OCI-LY1 (cell line): Measurements from ENCODE around the gene ME3.

Source experiments
- H2AFZ ChIP-seq: fragments of 200-600 bp; sonication (generic), shearing (Covaris generic); 2 replicates; pipeline ENCODE4 v1.6.0; 2014; ENCODE audit warnings: antibody characterized with exemption, mild to moderate bottlenecking, low read length
- H3F3A ChIP-seq: fragments of 200-600 bp; sonication (generic), shearing (Covaris generic); 2 replicates; pipeline ENCODE4 v1.6.0; 2014; ENCODE audit warnings: mild to moderate bottlenecking, antibody characterized with exemption, low read length, moderate library complexity; ENCODE audit not compliant: insufficient read depth
- H3K27ac ChIP-seq: fragments of 200-600 bp; sonication (generic); 2 replicates; pipeline ENCODE4 v1.5.1; 2014; ENCODE audit warnings: low read length, mixed run types, mild to moderate bottlenecking, low read depth; ENCODE audit not compliant: poor library complexity, severe bottlenecking
- H3K27me3 ChIP-seq: fragments of 200-600 bp; sonication (generic); 2 replicates; pipeline ENCODE4 v1.6.0; 2014; ENCODE audit warnings: antibody characterized with exemption, mild to moderate bottlenecking, low read length, moderate library complexity; ENCODE audit not compliant: insufficient read depth
- H3K36me3 ChIP-seq: fragments of 200-600 bp; sonication (generic); 2 replicates; pipeline ENCODE4 v1.6.1; 2014; ENCODE audit warnings: mild to moderate bottlenecking, antibody characterized with exemption, low read length, moderate library complexity, mixed read lengths; ENCODE audit not compliant: insufficient read depth
- H3K4me1 ChIP-seq: fragments of 200-600 bp; sonication (generic); 2 replicates; pipeline ENCODE4 v1.5.1; 2014; ENCODE audit warnings: mild to moderate bottlenecking, low read length, moderate library complexity; ENCODE audit not compliant: insufficient read depth, severe bottlenecking
- H3K4me2 ChIP-seq: fragments of 200-600 bp; sonication (generic), shearing (Covaris generic); 2 replicates; pipeline ENCODE4 v1.6.1; 2014; ENCODE audit warnings: low read length
- H3K4me3 ChIP-seq: fragments of 200-600 bp; sonication (generic); 2 replicates; pipeline ENCODE4 v1.5.1; 2014; ENCODE audit warnings: low read length, low read depth, mild to moderate bottlenecking, mixed read lengths; ENCODE audit not compliant: poor library complexity, severe bottlenecking
- H3K79me2 ChIP-seq: fragments of 200-600 bp; shearing (Covaris generic); 2 replicates; pipeline ENCODE4 v1.6.1; 2016; ENCODE audit warnings: mixed run types, low read length, mixed read lengths; ENCODE audit not compliant: insufficient read depth
- H3K9ac ChIP-seq: fragments of 200-600 bp; sonication (generic), shearing (Covaris generic); 2 replicates; pipeline ENCODE4 v1.6.1; 2014; ENCODE audit warnings: mild to moderate bottlenecking, low read length, mixed read lengths
- H3K9me2 ChIP-seq: fragments of 200-600 bp; sonication (generic), shearing (Covaris generic); 2 replicates; pipeline ENCODE4 v1.6.1; 2014; ENCODE audit warnings: low read depth, mild to moderate bottlenecking, low read length, mixed read lengths
- H3K9me3 ChIP-seq: fragments of 200-600 bp; shearing (Covaris generic); 2 replicates; pipeline ENCODE4 v1.6.1; 2014; ENCODE audit warnings: low read length, mixed read lengths
- H4K20me1 ChIP-seq: fragments of 200-600 bp; sonication (generic), shearing (Covaris generic); 2 replicates; pipeline ENCODE4 v1.6.0; 2016; ENCODE audit warnings: mild to moderate bottlenecking, low read length; ENCODE audit not compliant: insufficient read depth
- CTCF ChIP-seq: fragments of 200-600 bp; sonication (generic), shearing (Covaris generic); IDR thresholded peaks from 2 replicates; pipeline ENCODE4 v1.5.1; 2017; ENCODE audit warnings: mild to moderate bottlenecking, antibody characterized with exemption, low read length, moderate library complexity, mixed read lengths
- EZH2 ChIP-seq: fragments of 200-600 bp; sonication (generic), shearing (Covaris generic); IDR thresholded peaks from 2 replicates; pipeline ENCODE4 v1.8.0; 2017; ENCODE audit warnings: borderline replicate concordance, mixed run types, mild to moderate bottlenecking, antibody characterized with exemption, low read length, moderate library complexity, mixed read lengths

ME3 gene

GRCh38 chr11:86589204-86589603 is 83.2 kb downstream of the ME3 start:
- H3K9me2 ChIP-seq: no peaks in the 10 kb centered on the region
- no peak for TF ChIP-seq CTCF
- TF ChIP-seq EZH2: no peak
- no peak overlapping the region for H3K27ac ChIP-seq
- H3K4me1 ChIP-seq: peaks cover 10% of the 10 kb centered on the region
- H3F3A ChIP-seq: no peaks in the 10 kb centered on the region
- H3K27me3 ChIP-seq: 0 out of 2 replicates have a peak, but pooled peaks cover 2% of the 10 kb centered on the region
- no peaks in the 10 kb centered on the region for H3K36me3 ChIP-seq
- no peak overlapping the region for H2AFZ ChIP-seq
- no peaks in the 10 kb centered on the region for H3K9me3 ChIP-seq
- H3K9ac ChIP-seq: no peak overlapping the region
- no peaks in the 10 kb centered on the region for H3K79me2 ChIP-seq
- H3K4me3 ChIP-seq: no peak overlapping the region
- no peak overlapping the region for H3K4me2 ChIP-seq
- no peaks in the 10 kb centered on the region for H4K20me1 ChIP-seq

GRCh38 chr11:86588566-86589090 is 83.8 kb downstream of the ME3 start:
- Histone ChIP-seq H2AFZ (no peak overlapping the region), H3K27ac (no peak overlapping the region), H3K4me3 (no peak overlapping the region), H3K9me3 (no peaks in the 10 kb centered on the region), H3K9me2 (no peaks in the 10 kb centered on the region), H3K4me2 (no peak overlapping the region), H3F3A (no peaks in the 10 kb centered on the region), H3K36me3 (no peaks in the 10 kb centered on the region), H3K79me2 (no peaks in the 10 kb centered on the region), H3K27me3 (0 out of 2 replicates have a peak, but pooled peaks cover 2% of the 10 kb centered on the region), H3K4me1 (peaks cover 10% of the 10 kb centered on the region), H4K20me1 (no peaks in the 10 kb centered on the region), H3K9ac (no peak overlapping the region)
- TF ChIP-seq EZH2: no peak
- no peak for TF ChIP-seq CTCF

GRCh38 chr11:86587264-86588193 is 84.9 kb downstream of the ME3 start:
- Histone ChIP-seq H3K27me3 (0 out of 2 replicates have a peak, but pooled peaks cover 2% of the 10 kb centered on the region), H3F3A (no peaks in the 10 kb centered on the region), H3K4me1 (peaks cover 1% of the 10 kb centered on the region), H3K9ac (no peak overlapping the region), H3K4me3 (no peak overlapping the region), H3K4me2 (no peak overlapping the region), H3K79me2 (no peaks in the 10 kb centered on the region), H3K36me3 (no peaks in the 10 kb centered on the region), H4K20me1 (no peaks in the 10 kb centered on the region), H3K27ac (no peak overlapping the region), H3K9me2 (no peaks in the 10 kb centered on the region), H2AFZ (no peak overlapping the region), H3K9me3 (no peaks in the 10 kb centered on the region)
- TF ChIP-seq EZH2 (no peak), CTCF (no peak)
